Measurements from ENCODE around the gene SMYD3. TPM values are rescaled to one million over a fixed set of nuclear protein-coding genes. Genes with fewer than 3 reads are reported as not detected.

The SMYD3 gene
- total and polyA plus RNA-seq, 9 of the 15 experiments (the other 6 are each of a cell fraction or from before 2014, with no cell fraction given) = 128 to 440 (median 197) TPM

- Histone ChIP-seq H4K20me1 (replicated peaks; ENCODE audit: control insufficient read depth, insufficient read depth, low read length) (no peaks in the 10 kb centered on the region), H3K27me3 (ENCODE audit: control insufficient read depth in 2 of 2, insufficient read depth in 2 of 2, low read length in 2 of 2) (no peaks in the 10 kb centered on the region), H3K4me1 (replicated peaks in 1 of 2; ENCODE audit: control insufficient read depth in 2 of 2, insufficient read depth in 2 of 2, low read length in 2 of 2) (peaks cover 4 to 66% of the 10 kb centered on the region in 2 experiments; a peak in 4 of 5 replicates), H3K9ac (ENCODE audit: insufficient read depth in 1 of 2, low read depth in 2 of 2, low read length in 2 of 2) (peak overlapping the region; percentile 34 to 45; a peak in 3 of 4 replicates), H3K9me1 (ENCODE audit: control insufficient read depth, insufficient read depth, low read length) (no peaks in the 10 kb centered on the region), H3K4me2 (ENCODE audit: insufficient read depth, low read length) (peak overlapping the region; percentile 57), H2AFZ (ENCODE audit: low read depth, low read length) (peak overlapping the region; percentile 32; the same call in 1 of the 2 replicates), H3K9me3 (replicated peaks; ENCODE audit: control insufficient read depth, insufficient read depth, low read depth, low read length) (no peaks in the 10 kb centered on the region), H3K79me2 (ENCODE audit: control insufficient read depth, insufficient read depth, low read length) (peaks cover 67% of the 10 kb centered on the region), H3K27ac (ENCODE audit: extremely low read depth, low read depth, low read length) (peak overlapping the region; percentile 62), H3K4me3 (no peak overlapping the region; the same call in 1 of the 2 replicates), H3K36me3 (ENCODE audit: control insufficient read depth, insufficient read depth, low read length) (peaks cover 6% of the 10 kb centered on the region; the same call in 1 of the 3 replicates)
- intact Hi-C loops (cut with micrococcal nuclease) (loop anchor here (2.0 kb wide), 1 partner anchor 30 kb away; no protein-coding TSS in a partner anchor), in situ Hi-C loops (cut with MboI) (no loop called here)
- DNase-seq (ENCODE audit: extremely low read depth in 1 of 4, low spot score in 3 of 4) = no peak
- no peak for FAIRE-seq
- CTCF ChIA-PET (ENCODE audit: low intra/inter-chr PET ratio) = no interaction called here
- peak; percentile 41 for ATAC-seq
- no TSS peak for BruUV-seq (replicated peaks)
- POLR2A ChIA-PET = interaction anchor here (0.6 to 1.6 kb wide), 3 partner anchors 13 to 39 kb away, joined by 3 to 7 read pairs (median 5); no protein-coding TSS in a partner anchor
- WGBS (ENCODE audit: insufficient coverage, low coverage, missing lambda C conversion rate) = 67% methylated on average over 1 of the region's 1 CpG
- no peak for TF ChIP-seq HDAC2 (IDR thresholded peaks at IDR 0.05)
- no peak for TF ChIP-seq DLX4 (CRISPR knock-in tag; IDR thresholded peaks at IDR 0.05)
- no peak for TF ChIP-seq ZNF134 (CRISPR knock-in tag; conservative IDR thresholded peaks at IDR 0.05)
- TF ChIP-seq CTBP1 (IDR thresholded peaks at IDR 0.05; ENCODE audit: borderline replicate concordance) = no peak
- TF ChIP-seq THRA (IDR thresholded peaks at IDR 0.05) = no peak
- TF ChIP-seq FOXP4 (CRISPR knock-in tag; IDR thresholded peaks at IDR 0.05; ENCODE audit: borderline replicate concordance) = 0 out of 2 replicates have a peak, but pooled peaks have one; percentile 25
- no peak for TF ChIP-seq PHB2 (IDR thresholded peaks at IDR 0.05; ENCODE audit: low read depth)
- TF ChIP-seq L3MBTL2 (IDR thresholded peaks at IDR 0.05) = 0 out of 2 replicates have a peak, but pooled peaks have one; percentile 33
Observed at GRCh38 chr1:246184503-246184902, 322.6 kb downstream of the SMYD3 start.

Data from K562 (cell line).